Keratinocyte (primary cell): Measurements from ENCODE around the gene IFITM5.

Experiments used
- EZH2 ChIP-seq: IDR thresholded peaks from one replicate; pipeline ENCODE4 v1.6.1; 2012; ENCODE audit warnings: inconsistent platforms, mild to moderate bottlenecking, low read length, moderate library complexity
- TF ChIP-seq, protein P1 (sequence below), 3 experiments: IDR thresholded peaks in 1 of 3; conservative IDR thresholded peaks in 1 of 3; optimal IDR thresholded peaks in 1 of 3; 2 replicates in 2 of 3; 3 replicates in 1 of 3; pipeline versions ENCODE3 to v1.5.1; 2011; ENCODE audit warnings: low read length in 3 of 3, mild to moderate bottlenecking in 3 of 3, moderate library complexity in 2 of 3, control low read depth in 1 of 3, inconsistent platforms in 1 of 3; ENCODE audit not compliant: insufficient read depth in 2 of 3; ENCODE audit errors: extremely low read depth in 1 of 3

DNA sequence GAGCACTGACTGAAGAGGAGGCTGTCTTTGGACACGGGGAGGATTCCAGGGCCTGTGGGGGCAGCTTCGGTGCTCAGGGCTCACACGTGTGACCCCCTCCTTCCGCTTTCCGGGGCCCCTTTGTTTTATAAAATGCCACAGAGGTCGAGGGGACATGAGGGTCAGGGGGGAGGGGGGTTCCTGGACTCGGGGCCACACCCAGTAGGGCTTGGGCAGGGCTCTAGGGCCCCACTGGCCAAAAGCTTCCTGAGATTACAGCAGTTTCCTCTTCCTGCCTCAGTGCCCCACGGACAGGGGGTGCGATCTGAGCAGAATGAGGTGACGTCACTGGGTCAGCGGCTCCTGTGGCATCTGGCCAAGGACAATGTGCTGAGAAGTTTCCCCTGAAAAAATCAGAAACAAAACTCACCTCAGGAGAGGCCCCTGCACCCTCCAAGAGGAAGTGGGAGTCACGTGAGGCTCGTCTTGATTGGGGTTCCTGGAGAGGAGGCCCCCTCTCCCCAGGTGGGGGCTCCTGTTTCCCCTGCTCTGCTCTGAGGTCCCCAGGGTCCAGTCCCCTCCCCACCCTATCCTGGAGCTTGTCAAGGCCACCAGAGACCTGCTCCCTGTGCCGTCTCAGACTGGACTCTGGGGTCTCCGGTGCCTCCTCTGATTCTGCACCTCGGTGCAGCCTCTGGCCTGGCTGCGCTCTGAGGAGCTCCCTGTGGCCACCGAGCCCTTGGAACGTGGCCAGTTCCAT, 27.7 kb upstream of the IFITM5 start:
- TF ChIP-seq, protein P1, sequence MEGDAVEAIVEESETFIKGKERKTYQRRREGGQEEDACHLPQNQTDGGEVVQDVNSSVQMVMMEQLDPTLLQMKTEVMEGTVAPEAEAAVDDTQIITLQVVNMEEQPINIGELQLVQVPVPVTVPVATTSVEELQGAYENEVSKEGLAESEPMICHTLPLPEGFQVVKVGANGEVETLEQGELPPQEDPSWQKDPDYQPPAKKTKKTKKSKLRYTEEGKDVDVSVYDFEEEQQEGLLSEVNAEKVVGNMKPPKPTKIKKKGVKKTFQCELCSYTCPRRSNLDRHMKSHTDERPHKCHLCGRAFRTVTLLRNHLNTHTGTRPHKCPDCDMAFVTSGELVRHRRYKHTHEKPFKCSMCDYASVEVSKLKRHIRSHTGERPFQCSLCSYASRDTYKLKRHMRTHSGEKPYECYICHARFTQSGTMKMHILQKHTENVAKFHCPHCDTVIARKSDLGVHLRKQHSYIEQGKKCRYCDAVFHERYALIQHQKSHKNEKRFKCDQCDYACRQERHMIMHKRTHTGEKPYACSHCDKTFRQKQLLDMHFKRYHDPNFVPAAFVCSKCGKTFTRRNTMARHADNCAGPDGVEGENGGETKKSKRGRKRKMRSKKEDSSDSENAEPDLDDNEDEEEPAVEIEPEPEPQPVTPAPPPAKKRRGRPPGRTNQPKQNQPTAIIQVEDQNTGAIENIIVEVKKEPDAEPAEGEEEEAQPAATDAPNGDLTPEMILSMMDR (optimal IDR thresholded peaks at IDR 0.05 in 1 of 3, IDR thresholded peaks at IDR 0.05 in 1 of 3, conservative IDR thresholded peaks at IDR 0.05 in 1 of 3; ENCODE audit: extremely low read depth in 1 of 3, insufficient read depth in 2 of 3, low read length in 3 of 3) = no peak
- no peak for TF ChIP-seq EZH2
